Measurements from ENCODE around the gene CCDC47.

DNA sequence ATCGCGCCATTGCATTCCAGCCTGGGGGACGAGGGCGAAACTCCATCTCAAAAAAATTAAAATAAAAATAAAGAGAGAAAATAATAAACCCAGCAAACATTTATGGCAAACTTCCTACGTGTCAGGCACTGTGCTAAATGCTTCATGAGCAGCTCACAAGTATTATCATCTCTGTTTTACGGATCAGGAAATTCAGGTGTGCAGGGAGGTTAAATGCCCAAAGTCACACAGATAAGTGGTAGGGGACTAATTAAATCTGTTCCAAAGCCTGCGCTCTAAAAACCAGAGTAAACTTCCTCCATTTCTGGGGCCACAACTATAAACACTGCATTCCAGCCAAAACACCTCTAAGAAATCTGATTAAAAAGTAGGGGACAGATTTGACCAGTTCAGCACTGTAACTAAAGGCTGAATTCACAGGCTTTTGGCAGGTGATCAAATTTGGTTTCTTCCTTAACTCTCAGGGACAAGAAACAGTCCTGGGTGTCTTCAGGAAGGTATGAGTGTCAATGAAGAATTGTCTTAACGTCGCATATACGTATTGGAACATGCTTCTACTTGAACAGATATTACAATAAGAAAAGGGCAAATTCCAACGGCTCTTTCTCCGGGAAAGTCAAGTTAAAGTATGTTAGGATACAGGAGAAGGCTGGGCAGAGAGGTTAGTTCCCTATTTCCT is 32.8 kb downstream of the CCDC47 start:
- TF ChIP-seq, protein P1, sequence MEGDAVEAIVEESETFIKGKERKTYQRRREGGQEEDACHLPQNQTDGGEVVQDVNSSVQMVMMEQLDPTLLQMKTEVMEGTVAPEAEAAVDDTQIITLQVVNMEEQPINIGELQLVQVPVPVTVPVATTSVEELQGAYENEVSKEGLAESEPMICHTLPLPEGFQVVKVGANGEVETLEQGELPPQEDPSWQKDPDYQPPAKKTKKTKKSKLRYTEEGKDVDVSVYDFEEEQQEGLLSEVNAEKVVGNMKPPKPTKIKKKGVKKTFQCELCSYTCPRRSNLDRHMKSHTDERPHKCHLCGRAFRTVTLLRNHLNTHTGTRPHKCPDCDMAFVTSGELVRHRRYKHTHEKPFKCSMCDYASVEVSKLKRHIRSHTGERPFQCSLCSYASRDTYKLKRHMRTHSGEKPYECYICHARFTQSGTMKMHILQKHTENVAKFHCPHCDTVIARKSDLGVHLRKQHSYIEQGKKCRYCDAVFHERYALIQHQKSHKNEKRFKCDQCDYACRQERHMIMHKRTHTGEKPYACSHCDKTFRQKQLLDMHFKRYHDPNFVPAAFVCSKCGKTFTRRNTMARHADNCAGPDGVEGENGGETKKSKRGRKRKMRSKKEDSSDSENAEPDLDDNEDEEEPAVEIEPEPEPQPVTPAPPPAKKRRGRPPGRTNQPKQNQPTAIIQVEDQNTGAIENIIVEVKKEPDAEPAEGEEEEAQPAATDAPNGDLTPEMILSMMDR (conservative IDR thresholded peaks at IDR 0.05; ENCODE audit: low read depth, low read length) = no peak
- no peak for TF ChIP-seq POLR2A (IDR thresholded peaks at IDR 0.05; ENCODE audit: low read depth, low read length)
- TF ChIP-seq FOS (IDR thresholded peaks at IDR 0.05; ENCODE audit: low read depth, low read length) = no peak
- TF ChIP-seq MAFK (IDR thresholded peaks at IDR 0.05; ENCODE audit: low read depth, low read length) = no peak
